GM12878 (cell line): ENCODE results near the gene WDFY4. TPM values are rescaled to one million over a fixed set of nuclear protein-coding genes. Genes with fewer than 3 reads are reported as not detected.

Source experiments
- ATAC-seq: fragments of 200-7000 bp; cut with Tn5 transposase; 3 replicates; pipeline ENCODE4 v1.9.1; 2020; ENCODE audit warnings: mild to moderate bottlenecking, moderate library complexity
- BruUV-seq: library from RNA; stranded (reverse); fragments of 400-500 nt; replicated peaks from 2 replicates; lab custom pipeline; 2021; lab: Mats Ljungman, UMichigan
- CTCF ChIA-PET: fragments of 300-600 bp; sonication (Branson Sonifier 250); formaldehyde crosslinking; extraction: SDS; loops from one replicate; lab custom pipeline; 2021; ENCODE audit warnings: inconsistent platforms; lab: Yijun Ruan, JAX
- POLR2A ChIA-PET: fragments of 350-600 bp; formaldehyde crosslinking; extraction: SDS; loops from one replicate; lab custom pipeline; 2021; ENCODE audit warnings: inconsistent platforms; lab: Charles Lee
- RAD21 ChIA-PET: fragments of 300-600 bp; sonication (Branson Sonifier 250); formaldehyde crosslinking; loops from one replicate; lab custom pipeline; 2023; ENCODE audit warnings: antibody characterized with exemption; ENCODE audit not compliant: unreplicated experiment; lab: Charles Lee
- SMC1A ChIA-PET: fragments of 300-600 bp; sonication (Branson Sonifier 250); formaldehyde crosslinking; loops from one replicate; lab custom pipeline; 2023; ENCODE audit not compliant: unreplicated experiment, uncharacterized antibody; lab: Charles Lee
- DNase-seq: peaks from one replicate; pipeline ENCODE4 v3.0.0-alpha.2; 2011; ENCODE audit warnings: low read depth, low spot score
- FAIRE-seq: peaks from 3 replicates; lab custom pipeline; 2011; peaks lifted over from hg19 to GRCh38; lab: Jason Lieb, UNC
- H2AFZ ChIP-seq: 2 replicates; pipeline ENCODE4 v1.6.0; 2011; ENCODE audit warnings: low read depth, low read length, control low read depth; ENCODE audit not compliant: control insufficient read depth
- H3K27ac ChIP-seq: 2 replicates; pipeline ENCODE4 v1.5.1; 2011; ENCODE audit warnings: control low read depth; ENCODE audit not compliant: control insufficient read depth, insufficient read depth
- H3K27me3 ChIP-seq, 2 experiments: replicated peaks in 1 of 2; 2 replicates each; pipeline versions ENCODE4 v1.6.0 to v1.6.1; 2011; ENCODE audit warnings: low read length in 1 of 2; ENCODE audit not compliant: control insufficient read depth in 2 of 2, insufficient read depth in 2 of 2
- H3K36me3 ChIP-seq, 2 experiments: 2 replicates each; pipeline ENCODE4 v1.5.1; 2011; ENCODE audit warnings: low read length in 1 of 2; ENCODE audit not compliant: control insufficient read depth in 2 of 2, insufficient read depth in 2 of 2
- H3K4me1 ChIP-seq: 2 replicates; pipeline ENCODE4 v1.6.1; 2011; ENCODE audit warnings: mild to moderate bottlenecking, low read length, moderate library complexity, mixed read lengths; ENCODE audit not compliant: control insufficient read depth, insufficient read depth
- H3K4me2 ChIP-seq: 2 replicates; pipeline ENCODE4 v1.6.0; 2011; ENCODE audit warnings: control low read depth; ENCODE audit not compliant: control insufficient read depth, insufficient read depth
- H3K4me3 ChIP-seq: fragments of 200-600 bp; sonication (generic); 2 replicates; pipeline ENCODE4 v1.5.1; 2016
- H3K79me2 ChIP-seq: 2 replicates; pipeline ENCODE4 v1.6.0; 2011; ENCODE audit warnings: low read length; ENCODE audit not compliant: control insufficient read depth, insufficient read depth
- H3K9ac ChIP-seq: 2 replicates; pipeline ENCODE4 v1.8.0; 2011; ENCODE audit warnings: low read length, control low read depth, mixed read lengths; ENCODE audit not compliant: control insufficient read depth, insufficient read depth
- H3K9me3 ChIP-seq: replicated peaks from 3 replicates; pipeline ENCODE4 v1.5.1; 2011; ENCODE audit warnings: mild to moderate bottlenecking, low read length; ENCODE audit not compliant: control insufficient read depth, insufficient read depth
- H4K20me1 ChIP-seq: 2 replicates; pipeline ENCODE4 v1.6.0; 2011; ENCODE audit not compliant: control insufficient read depth, insufficient read depth
- BCLAF1 ChIP-seq: fragments of 450-650 bp; IDR thresholded peaks from 2 replicates; pipeline ENCODE4 v1.6.1; 2017; ENCODE audit warnings: antibody characterized with exemption, mild to moderate bottlenecking, moderate library complexity
- CHD4 ChIP-seq: fragments of 200-600 bp; sonication (generic); IDR thresholded peaks from 2 replicates; pipeline ENCODE4 v1.6.1; 2016; ENCODE audit warnings: mild to moderate bottlenecking
- EED ChIP-seq: sonication (generic); IDR thresholded peaks from 2 replicates; pipeline ENCODE4 v1.6.1; 2016; ENCODE audit warnings: antibody characterized with exemption, low read depth
- NFXL1 ChIP-seq: fragments of 450-650 bp; IDR thresholded peaks from 2 replicates; pipeline ENCODE4 v1.6.1; 2017; ENCODE audit warnings: antibody characterized with exemption, mild to moderate bottlenecking, borderline replicate concordance
- NR2C1 ChIP-seq: fragments of 450-650 bp; IDR thresholded peaks from 2 replicates; pipeline ENCODE4 v1.6.1; 2017; ENCODE audit warnings: antibody characterized with exemption, mild to moderate bottlenecking, moderate library complexity
- RB1 ChIP-seq: fragments of 450-650 bp; formaldehyde crosslinking; IDR thresholded peaks from 2 replicates; pipeline ENCODE4 v1.6.1; 2017; ENCODE audit warnings: mild to moderate bottlenecking, borderline replicate concordance
- SMAD1 ChIP-seq: fragments of 450-650 bp; IDR thresholded peaks from 2 replicates; pipeline ENCODE4 v1.6.1; 2018; ENCODE audit warnings: mild to moderate bottlenecking, low read depth; ENCODE audit not compliant: partially characterized antibody
- SMC3 ChIP-seq: IDR thresholded peaks from 2 replicates; pipeline ENCODE4 v1.6.1; 2011; ENCODE audit warnings: low read length, improper control_type of control experiment, borderline replicate concordance
- YBX1 ChIP-seq: fragments of 450-650 bp; IDR thresholded peaks from 2 replicates; pipeline ENCODE4 v1.6.1; 2016; ENCODE audit warnings: antibody characterized with exemption
- ZNF217 ChIP-seq: fragments of 450-650 bp; IDR thresholded peaks from 2 replicates; pipeline ENCODE4 v1.6.1; 2017; ENCODE audit warnings: antibody characterized with exemption, mild to moderate bottlenecking
- WGBS: methylation state at CpG from one replicate; pipeline ENCODE4 v1.1.6; 2016; ENCODE audit warnings: low lambda C conversion rate; ENCODE audit not compliant: insufficient replicate concordance, insufficient coverage; ENCODE audit errors: missing lambda C conversion rate; 5-methylcytosine and 5-hydroxymethylcytosine counted together
- in situ Hi-C: fragments of 300-500 bp; cut with MboI; formaldehyde crosslinking; loops from 9 replicates; pipeline ENCODE4 v1.14.3; 2018; ENCODE audit warnings: mixed read lengths
- intact Hi-C: fragments of 100-400 bp; cut with micrococcal nuclease; formaldehyde crosslinking; loops from one replicate; pipeline ENCODE4 v1.14.2; 2022; ENCODE audit not compliant: unreplicated experiment
- polyA plus RNA-seq, 11 experiments: library from polyadenylated mRNA; depleted of rRNA in 4 of 11; unstranded in 6 of 11; stranded (reverse) in 5 of 11; fragments of >200 nt; fragmentation: Nextera tagmentation in 4 of 11; fragmentation: Illumina TruSeq in 1 of 11; extraction: Ambion mirVana in 4 of 11; extraction: Trizol in 1 of 11; gene quantifications; 1 replicate in 1 of 11; 2 replicates in 10 of 11; pipeline versions ENCODE4 v1.2.1 to v1.2.3, GENCODE V29; 2011 to 2016; ENCODE audit warnings: inconsistent platforms in 2 of 11, missing spikeins in 2 of 11, low read depth in 1 of 11
- total RNA-seq, 4 experiments: library from RNA; depleted of rRNA in 3 of 4; stranded (reverse); fragments of >200 nt in 3 of 4; fragmentation: Illumina TruSeq in 1 of 4; extraction: Trizol in 1 of 4; gene quantifications; 2 replicates each; pipeline versions ENCODE4 v1.2.1 to v1.2.3, GENCODE V29; 2013 to 2021

WDFY4 gene
- total and polyA plus RNA-seq, 10 of the 15 experiments (the other 5 are each of a cell fraction or from before 2014, with no cell fraction given), result 13.5 to 132 (median 47.3) TPM

- Histone ChIP-seq H3K4me2 (no peak overlapping the region), H2AFZ (no peak overlapping the region), H3K4me3 (no peak overlapping the region), H3K4me1 (no peaks in the 10 kb centered on the region), H3K79me2 (no peaks in the 10 kb centered on the region), H3K27ac (no peak overlapping the region), H3K9ac (no peak overlapping the region), H3K36me3 (peaks cover 25 to 27% of the 10 kb centered on the region in 2 experiments), H3K27me3 (no peaks in the 10 kb centered on the region), H3K9me3 (no peaks in the 10 kb centered on the region), H4K20me1 (no peaks in the 10 kb centered on the region)
- ATAC-seq, result no peak
- 81% methylated on average over 10 of the region's 10 CpGs for WGBS
- CTCF ChIA-PET, result interaction anchor here (1.2 kb wide), 1 partner anchor 290 kb away, joined by 6 read pairs; no protein-coding TSS in a partner anchor
- POLR2A ChIA-PET, result no interaction called here
- DNase-seq, result no peak
- RAD21 ChIA-PET, result interaction anchor here (1.4 to 2.1 kb wide), 2 partner anchors 289 to 291 kb away, joined by 7 to 8 read pairs; no protein-coding TSS in a partner anchor
- intact Hi-C loops (no loop called here), in situ Hi-C loops (no loop called here)
- SMC1A ChIA-PET, result interaction anchor here (1.0 kb wide), 1 partner anchor 20 kb away, joined by 3 read pairs; no protein-coding TSS in a partner anchor
- TF ChIP-seq RB1 (no peak), CHD4 (no peak), YBX1 (no peak), BCLAF1 (no peak), SMC3 (no peak), ZNF217 (no peak), EED (no peak), NFXL1 (no peak), NR2C1 (no peak), SMAD1 (no peak)
- BruUV-seq, result no TSS peak
- no peak for FAIRE-seq
Observed at GRCh38 chr10:48947690-48948469, 263.2 kb downstream of the WDFY4 start.
